ENCODE data around the gene ANKRD11.
"Not testable (repeated sequence)": the region's sequence is repeated elsewhere in the genome, so short reads cannot be mapped to it uniquely, and the experiment has no call there.

Gene ANKRD11

GRCh38 chr16:89333401-89334001 is 156.9 kb downstream of the ANKRD11 start:
- H3K27ac ChIP-seq: not testable (repeated sequence)
- TF ChIP-seq CTCF (IDR thresholded peaks at IDR 0.05): peak; percentile 31

- TF ChIP-seq ZFX (IDR thresholded peaks at IDR 0.05; ENCODE audit: borderline replicate concordance) (no peak), CTCF (IDR thresholded peaks at IDR 0.05) (no peak)
- H3K27ac ChIP-seq: no peak overlapping the region
These were observed 157.5 kb downstream of the ANKRD11 start for GRCh38 chr16:89332902-89333245.

- H3K27ac ChIP-seq: no peak overlapping the region
- TF ChIP-seq ZFX (IDR thresholded peaks at IDR 0.05; ENCODE audit: borderline replicate concordance) (no peak), CTCF (IDR thresholded peaks at IDR 0.05) (no peak)
These were observed 158.0 kb downstream of the ANKRD11 start for GRCh38 chr16:89332243-89332901.

- H3K27ac ChIP-seq: peak overlapping the region; percentile 17; the same call in 1 of the 2 replicates
- TF ChIP-seq ZFX (IDR thresholded peaks at IDR 0.05; ENCODE audit: borderline replicate concordance): no peak
- TF ChIP-seq CTCF (IDR thresholded peaks at IDR 0.05): no peak
These were observed 158.8 kb downstream of the ANKRD11 start for GRCh38 chr16:89331371-89332109.

GRCh38 chr16:89330177-89330856 is 160.0 kb downstream of the ANKRD11 start:
- no peak overlapping the region for H3K27ac ChIP-seq
- TF ChIP-seq ZFX (IDR thresholded peaks at IDR 0.05; ENCODE audit: borderline replicate concordance): no peak
- no peak for TF ChIP-seq CTCF (IDR thresholded peaks at IDR 0.05)

- not testable (repeated sequence) for H3K27ac ChIP-seq
These were observed 160.6 kb downstream of the ANKRD11 start for GRCh38 chr16:89329830-89330176.

GRCh38 chr16:89328412-89329400 is 161.7 kb downstream of the ANKRD11 start:
- not testable (repeated sequence) for H3K27ac ChIP-seq

Measured in 22Rv1 (cell line).